HepG2 (cell line): ENCODE results near the gene DLG2. TPM values are rescaled to one million over a fixed set of nuclear protein-coding genes. Genes with fewer than 3 reads are reported as not detected.
"Not testable (repeated sequence)": the region's sequence is repeated elsewhere in the genome, so short reads cannot be mapped to it uniquely, and the experiment has no call there.

Source experiments
- ATAC-seq: fragments of 200-7000 bp; cut with Tn5 transposase; 3 replicates; pipeline ENCODE4 v1.9.1; 2020; ENCODE audit warnings: mild to moderate bottlenecking, moderate library complexity
- BruUV-seq: library from RNA; stranded (reverse); fragments of 400-500 nt; replicated peaks from 2 replicates; lab custom pipeline; 2021; lab: Mats Ljungman, UMichigan
- CTCF ChIA-PET: fragments of 300-600 bp; formaldehyde crosslinking; extraction: SDS; loops from one replicate; lab custom pipeline; 2021; ENCODE audit warnings: low total read pairs, inconsistent platforms, low intra/inter-chr PET ratio; lab: Yijun Ruan, JAX
- POLR2A ChIA-PET: fragments of 350-600 bp; sonication (Branson Sonifier 250); formaldehyde crosslinking; loops from one replicate; lab custom pipeline; 2020; ENCODE audit warnings: antibody characterized with exemption, inconsistent platforms; lab: Yijun Ruan, JAX
- DNase-seq: peaks from one replicate; pipeline ENCODE4 v3.0.0-alpha.2; 2015; ENCODE audit warnings: low spot score
- FAIRE-seq: peaks from 3 replicates; lab custom pipeline; 2011; peaks lifted over from hg19 to GRCh38; lab: Jason Lieb, UNC
- H2AFZ ChIP-seq: one replicate; pipeline ENCODE4 v1.6.1; 2011; ENCODE audit warnings: low read length, inconsistent platforms
- H3K27ac ChIP-seq: fragments of 300-600 bp; 3 replicates; pipeline ENCODE4 v1.8.0; 2011; ENCODE audit warnings: mixed run types, mild to moderate bottlenecking, mixed read lengths, low read length, inconsistent platforms; ENCODE audit not compliant: insufficient read depth; ENCODE audit errors: extremely low read length
- H3K27me3 ChIP-seq, 2 experiments: fragments of 200-600 bp in 1 of 2; 2 replicates in 1 of 2; 3 replicates in 1 of 2; pipeline versions ENCODE4 v1.6.0 to v1.8.0; 2011; ENCODE audit warnings: low read length in 2 of 2, mild to moderate bottlenecking in 2 of 2, moderate library complexity in 2 of 2, inconsistent platforms in 1 of 2; ENCODE audit not compliant: insufficient read depth in 2 of 2, control insufficient read depth in 1 of 2
- H3K36me3 ChIP-seq, 2 experiments: fragments of 200-600 bp in 1 of 2; replicated peaks in 1 of 2; 2 replicates in 1 of 2; 3 replicates in 1 of 2; pipeline versions ENCODE4 v1.5.1 to v1.8.0; 2011; ENCODE audit warnings: low read length in 2 of 2, inconsistent platforms in 1 of 2; ENCODE audit not compliant: insufficient read depth in 2 of 2, control insufficient read depth in 1 of 2
- H3K4me1 ChIP-seq: 2 replicates; pipeline ENCODE4 v1.5.1; 2012; ENCODE audit warnings: low read length, inconsistent platforms; ENCODE audit not compliant: insufficient read depth
- H3K4me2 ChIP-seq: 2 replicates; pipeline ENCODE4 v1.6.0; 2011; ENCODE audit warnings: low read depth, low read length, inconsistent platforms
- H3K4me3 ChIP-seq, 3 experiments: fragments of 200-600 bp in 1 of 3; sonication (generic), shearing (Covaris generic) in 1 of 3; replicated peaks in 1 of 3; 2 replicates each; pipeline ENCODE4 v1.5.1; 2011 to 2016; ENCODE audit warnings: low read length in 3 of 3, inconsistent platforms in 2 of 3, low read depth in 2 of 3, mild to moderate bottlenecking in 2 of 3, control low read depth in 1 of 3, mixed read lengths in 1 of 3; ENCODE audit not compliant: insufficient read depth in 1 of 3
- H3K79me2 ChIP-seq: one replicate; pipeline ENCODE4 v1.6.1; 2011; ENCODE audit warnings: low read length, inconsistent platforms; ENCODE audit not compliant: insufficient read depth
- H3K9ac ChIP-seq: 2 replicates; pipeline ENCODE4 v1.6.0; 2011; ENCODE audit warnings: mild to moderate bottlenecking, low read depth, low read length, inconsistent platforms; ENCODE audit not compliant: insufficient read depth
- H3K9me3 ChIP-seq: 2 replicates; pipeline ENCODE4 v1.5.1; 2012; ENCODE audit warnings: mild to moderate bottlenecking, low read length
- H4K20me1 ChIP-seq: 2 replicates; pipeline ENCODE4 v1.6.0; 2011; ENCODE audit warnings: inconsistent platforms, mild to moderate bottlenecking, low read length, moderate library complexity; ENCODE audit not compliant: insufficient read depth
- BRF2 ChIP-seq: sonication (generic); formaldehyde crosslinking; IDR thresholded peaks from 2 replicates; pipeline ENCODE4 v1.8.1; 2022; ENCODE audit warnings: mild to moderate bottlenecking, missing genetic modification reagents
- E2F5 ChIP-seq: sonication (generic); formaldehyde crosslinking; conservative IDR thresholded peaks from 2 replicates; pipeline ENCODE4 v1.4.0; 2020; ENCODE audit warnings: missing genetic modification reagents
- JUNB ChIP-seq: sonication (generic); formaldehyde crosslinking; IDR thresholded peaks from 2 replicates; pipeline ENCODE4 v1.8.0; 2022; ENCODE audit warnings: missing genetic modification reagents, mild to moderate bottlenecking, borderline replicate concordance
- MAFG ChIP-seq: sonication (generic); formaldehyde crosslinking; IDR thresholded peaks from 2 replicates; pipeline ENCODE4 v1.5.1; 2020; ENCODE audit warnings: mild to moderate bottlenecking, missing genetic modification reagents
- RXRB ChIP-seq: IDR thresholded peaks from 2 replicates; pipeline ENCODE4 v1.6.1; 2016; ENCODE audit warnings: borderline replicate concordance, missing genetic modification reagents, missing compliant biosample characterization
- SNAI1 ChIP-seq: sonication (generic); formaldehyde crosslinking; IDR thresholded peaks from 2 replicates; pipeline ENCODE4 v1.5.0; 2020; ENCODE audit warnings: mild to moderate bottlenecking, missing genetic modification reagents, borderline replicate concordance
- TEAD3 ChIP-seq: optimal IDR thresholded peaks from 2 replicates; pipeline ENCODE3; 2016; ENCODE audit warnings: borderline replicate concordance
- TOE1 ChIP-seq: sonication (generic); formaldehyde crosslinking; IDR thresholded peaks from 2 replicates; pipeline ENCODE4 v1.4.0; 2020; ENCODE audit warnings: mild to moderate bottlenecking, missing genetic modification reagents
- TRIM24 ChIP-seq: sonication (generic); formaldehyde crosslinking; IDR thresholded peaks from 2 replicates; pipeline ENCODE4 v1.8.0; 2022; ENCODE audit warnings: mild to moderate bottlenecking, missing genetic modification reagents
- WGBS: methylation state at CpG from one replicate; pipeline ENCODE4 v1.1.6; 2017; ENCODE audit warnings: low lambda C conversion rate; 5-methylcytosine and 5-hydroxymethylcytosine counted together
- in situ Hi-C: cut with HindIII; loops from 2 replicates; pipeline ENCODE4 v1.10.0; 2017; ENCODE audit warnings: low pct_unique_long_range_greater_than_20kb; ENCODE audit not compliant: extremely low pct_ligation_motif_present
- intact Hi-C: fragments of 100-400 bp; cut with micrococcal nuclease; formaldehyde crosslinking; loops from one replicate; pipeline ENCODE4 v1.10.0; 2022; ENCODE audit not compliant: unreplicated experiment
- polyA plus RNA-seq, 8 experiments: library from polyadenylated mRNA; depleted of rRNA in 3 of 8; stranded (reverse) in 7 of 8; unstranded in 1 of 8; fragments of >200 nt; fragmentation: Illumina TruSeq in 4 of 8; extraction: Trizol in 4 of 8; gene quantifications; 2 replicates each; pipeline versions ENCODE4 v1.2.1 to v1.2.3, GENCODE V29; 2011 to 2016; ENCODE audit warnings: low read depth in 4 of 8, missing spikeins in 1 of 8, mixed read lengths in 1 of 8; ENCODE audit not compliant: insufficient read depth in 1 of 8
- total RNA-seq, 5 experiments: library from RNA; depleted of rRNA; stranded (reverse); fragments of >200 nt; fragmentation: Illumina TruSeq; extraction: Trizol; gene quantifications; 2 replicates each; pipeline ENCODE4 v1.2.3, GENCODE V29; 2016; ENCODE audit warnings: low read depth in 1 of 5
- TF ChIP-seq, protein P1 (sequence below): sonication (generic); formaldehyde crosslinking; IDR thresholded peaks from 2 replicates; pipeline ENCODE4 v1.4.0; 2020; ENCODE audit warnings: missing genetic modification reagents
- TF ChIP-seq, protein P2 (sequence below): sonication (generic); IDR thresholded peaks from 2 replicates; pipeline ENCODE4 v1.6.1; 2016; ENCODE audit warnings: low read depth, borderline replicate concordance

DLG2 gene
- total and polyA plus RNA-seq, 2 of the 13 experiments (the other 11 are each of a cell fraction or from before 2014, with no cell fraction given) = 0.46 to 1.0 TPM

GRCh38 chr11:83448686-83449085 is 2178.5 kb downstream of the DLG2 start (continued):
- TF ChIP-seq, protein P1, sequence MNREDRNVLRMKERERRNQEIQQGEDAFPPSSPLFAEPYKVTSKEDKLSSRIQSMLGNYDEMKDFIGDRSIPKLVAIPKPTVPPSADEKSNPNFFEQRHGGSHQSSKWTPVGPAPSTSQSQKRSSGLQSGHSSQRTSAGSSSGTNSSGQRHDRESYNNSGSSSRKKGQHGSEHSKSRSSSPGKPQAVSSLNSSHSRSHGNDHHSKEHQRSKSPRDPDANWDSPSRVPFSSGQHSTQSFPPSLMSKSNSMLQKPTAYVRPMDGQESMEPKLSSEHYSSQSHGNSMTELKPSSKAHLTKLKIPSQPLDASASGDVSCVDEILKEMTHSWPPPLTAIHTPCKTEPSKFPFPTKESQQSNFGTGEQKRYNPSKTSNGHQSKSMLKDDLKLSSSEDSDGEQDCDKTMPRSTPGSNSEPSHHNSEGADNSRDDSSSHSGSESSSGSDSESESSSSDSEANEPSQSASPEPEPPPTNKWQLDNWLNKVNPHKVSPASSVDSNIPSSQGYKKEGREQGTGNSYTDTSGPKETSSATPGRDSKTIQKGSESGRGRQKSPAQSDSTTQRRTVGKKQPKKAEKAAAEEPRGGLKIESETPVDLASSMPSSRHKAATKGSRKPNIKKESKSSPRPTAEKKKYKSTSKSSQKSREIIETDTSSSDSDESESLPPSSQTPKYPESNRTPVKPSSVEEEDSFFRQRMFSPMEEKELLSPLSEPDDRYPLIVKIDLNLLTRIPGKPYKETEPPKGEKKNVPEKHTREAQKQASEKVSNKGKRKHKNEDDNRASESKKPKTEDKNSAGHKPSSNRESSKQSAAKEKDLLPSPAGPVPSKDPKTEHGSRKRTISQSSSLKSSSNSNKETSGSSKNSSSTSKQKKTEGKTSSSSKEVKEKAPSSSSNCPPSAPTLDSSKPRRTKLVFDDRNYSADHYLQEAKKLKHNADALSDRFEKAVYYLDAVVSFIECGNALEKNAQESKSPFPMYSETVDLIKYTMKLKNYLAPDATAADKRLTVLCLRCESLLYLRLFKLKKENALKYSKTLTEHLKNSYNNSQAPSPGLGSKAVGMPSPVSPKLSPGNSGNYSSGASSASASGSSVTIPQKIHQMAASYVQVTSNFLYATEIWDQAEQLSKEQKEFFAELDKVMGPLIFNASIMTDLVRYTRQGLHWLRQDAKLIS = no peak
- TF ChIP-seq TOE1 (CRISPR knock-in tag) (no peak), BRF2 (no peak), TEAD3 (CRISPR knock-in tag) (no peak), SNAI1 (CRISPR knock-in tag) (no peak), JUNB (CRISPR knock-in tag) (no peak), E2F5 (CRISPR knock-in tag) (no peak), MAFG (CRISPR knock-in tag) (no peak), RXRB (CRISPR knock-in tag) (no peak), TRIM24 (no peak)
- TF ChIP-seq, protein P2, sequence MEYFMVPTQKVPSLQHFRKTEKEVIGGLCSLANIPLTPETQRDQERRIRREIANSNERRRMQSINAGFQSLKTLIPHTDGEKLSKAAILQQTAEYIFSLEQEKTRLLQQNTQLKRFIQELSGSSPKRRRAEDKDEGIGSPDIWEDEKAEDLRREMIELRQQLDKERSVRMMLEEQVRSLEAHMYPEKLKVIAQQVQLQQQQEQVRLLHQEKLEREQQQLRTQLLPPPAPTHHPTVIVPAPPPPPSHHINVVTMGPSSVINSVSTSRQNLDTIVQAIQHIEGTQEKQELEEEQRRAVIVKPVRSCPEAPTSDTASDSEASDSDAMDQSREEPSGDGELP = no peak

- H3K9me3 ChIP-seq, POLR2A ChIA-PET, intact Hi-C loops: not testable (repeated sequence)
Observed at GRCh38 chr11:83443880-83444279, 2183.3 kb downstream of the DLG2 start.

More at GRCh38 chr11:83443880-83444279, 2183.3 kb downstream of the DLG2 start:
- H3K27ac ChIP-seq, DNase-seq, H3K27me3 ChIP-seq, H2AFZ ChIP-seq, H3K9ac ChIP-seq, H3K4me1 ChIP-seq, ATAC-seq, H3K4me2 ChIP-seq, CTCF ChIA-PET, H3K4me3 ChIP-seq, H3K36me3 ChIP-seq, H4K20me1 ChIP-seq, BruUV-seq, in situ Hi-C loops, H3K79me2 ChIP-seq, FAIRE-seq: not testable (repeated sequence)
- WGBS = 3% methylated on average over 6 of the region's 6 CpGs
